ENCODE results near the gene C6orf120.

DNA sequence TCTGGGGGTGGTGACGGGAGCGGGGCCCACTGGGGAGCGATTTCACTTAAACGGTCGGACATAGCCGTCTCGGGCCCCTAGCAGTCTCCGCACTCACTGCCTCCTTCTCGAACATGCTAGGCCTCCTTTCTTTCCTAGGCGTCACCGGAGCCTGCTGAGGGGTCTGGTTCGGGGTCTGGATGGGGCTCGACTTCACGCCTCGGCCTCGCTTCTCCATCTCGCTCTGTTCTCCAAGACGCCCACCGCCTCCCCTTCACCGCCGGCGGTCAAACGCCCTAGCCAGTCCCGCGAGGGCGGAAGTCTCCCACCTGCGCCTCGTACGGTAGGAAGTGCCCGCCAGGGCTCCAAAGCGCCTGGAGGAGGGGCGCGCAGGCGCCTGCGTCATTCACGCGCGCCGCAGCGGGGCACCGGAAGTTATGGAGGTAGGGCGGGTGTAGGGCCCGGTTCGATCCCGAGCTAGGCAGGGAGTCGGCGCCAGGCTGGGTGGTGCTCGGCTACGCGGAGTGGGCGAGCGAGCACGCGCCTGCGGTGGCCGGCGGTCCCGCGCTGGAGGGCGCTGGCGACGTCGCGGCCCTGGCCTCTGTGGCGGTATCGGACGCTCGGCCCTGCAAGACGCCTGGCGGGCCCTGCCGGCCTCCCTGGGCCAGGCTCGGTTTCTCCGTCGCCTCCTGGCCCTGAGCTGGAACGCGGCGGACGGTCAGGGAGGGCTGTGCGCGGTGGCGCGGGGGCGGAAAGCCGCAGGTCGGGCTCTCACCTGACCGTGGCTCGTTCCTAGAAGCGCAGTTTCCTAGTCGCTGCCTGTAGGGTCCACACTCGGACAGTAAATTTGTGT lies 49.5 kb downstream of the C6orf120 start, which contains the start of the genes DYNLT2 and ERMARD:
- TF ChIP-seq CTCF (IDR thresholded peaks at IDR 0.05; ENCODE audit: low read depth, low read length, poor library complexity, severe bottlenecking) (peak; percentile 11), EZH2phosphoT487 (IDR thresholded peaks at IDR 0.05; ENCODE audit: borderline replicate concordance, low read length) (no peak)
